SU-DHL-6 (cell line): ENCODE data around the gene SCG5.

Source experiments
- H2AFZ ChIP-seq: fragments of 200-600 bp; sonication (generic); 2 replicates; pipeline ENCODE4 v1.6.1; 2014; ENCODE audit warnings: low read depth, mild to moderate bottlenecking, moderate library complexity, mixed read lengths, antibody characterized with exemption, low read length; ENCODE audit not compliant: severe bottlenecking
- H3F3A ChIP-seq: fragments of 200-600 bp; shearing (Covaris generic); 2 replicates; pipeline ENCODE4 v1.6.0; 2016; ENCODE audit warnings: antibody characterized with exemption, mild to moderate bottlenecking; ENCODE audit not compliant: insufficient read depth
- H3K27ac ChIP-seq: fragments of 200-600 bp; sonication (generic); 2 replicates; pipeline ENCODE4 v1.5.1; 2016; ENCODE audit warnings: low read depth, mild to moderate bottlenecking, low read length, moderate library complexity, mixed read lengths
- H3K27me3 ChIP-seq: fragments of 200-600 bp; sonication (generic), shearing (Covaris generic); 2 replicates; pipeline ENCODE4 v1.6.0; 2014; ENCODE audit warnings: mild to moderate bottlenecking, low read length
- H3K36me3 ChIP-seq: fragments of 200-600 bp; sonication (generic); 2 replicates; pipeline ENCODE4 v1.6.1; 2014; ENCODE audit warnings: mild to moderate bottlenecking, low read length, mixed read lengths
- H3K4me2 ChIP-seq: fragments of 300-600, 200-600 bp; shearing (Covaris generic), sonication (generic); 2 replicates; pipeline ENCODE4 v1.6.0; 2014; ENCODE audit warnings: low read length, low read depth, mild to moderate bottlenecking; ENCODE audit not compliant: poor library complexity, severe bottlenecking
- H3K4me3 ChIP-seq: fragments of 200-600 bp; sonication (generic); 2 replicates; pipeline ENCODE4 v1.5.1; 2014; ENCODE audit warnings: antibody characterized with exemption, low read length, mild to moderate bottlenecking, mixed read lengths; ENCODE audit not compliant: insufficient read depth, poor library complexity, severe bottlenecking
- H3K79me2 ChIP-seq: fragments of 200-600 bp; sonication (generic); 2 replicates; pipeline ENCODE4 v1.6.1; 2014; ENCODE audit warnings: mild to moderate bottlenecking, low read length, moderate library complexity; ENCODE audit not compliant: insufficient read depth
- H3K9ac ChIP-seq: fragments of 200-600 bp; sonication (generic); 2 replicates; pipeline ENCODE4 v1.7.0; 2014; ENCODE audit warnings: mild to moderate bottlenecking, low read length
- H3K9me2 ChIP-seq: fragments of 200-600 bp; sonication (generic); replicated peaks from 2 replicates; pipeline ENCODE4 v1.6.1; 2014; ENCODE audit warnings: low read length; ENCODE audit not compliant: insufficient read depth
- H3K9me3 ChIP-seq: fragments of 200-600 bp; sonication (generic); 2 replicates; pipeline ENCODE4 v1.6.1; 2014; ENCODE audit warnings: low read length, mixed read lengths; ENCODE audit not compliant: insufficient read depth
- H4K20me1 ChIP-seq: fragments of 200-600 bp; sonication (generic); 2 replicates; pipeline ENCODE4 v1.6.1; 2014; ENCODE audit warnings: low read depth, mild to moderate bottlenecking, antibody characterized with exemption, low read length, moderate library complexity, mixed read lengths
- EZH2phosphoT487 ChIP-seq: fragments of 200-600 bp; sonication (generic), shearing (Covaris generic); conservative IDR thresholded peaks from 2 replicates; pipeline ENCODE4 v1.6.1; 2018; ENCODE audit warnings: mild to moderate bottlenecking, antibody characterized with exemption, low read length, moderate library complexity, mixed read lengths
- TF ChIP-seq, protein P1 (sequence below): fragments of 200-600 bp; sonication (generic); IDR thresholded peaks from one replicate; pipeline ENCODE4 v1.5.1; 2017; ENCODE audit warnings: antibody characterized with exemption, mild to moderate bottlenecking, low read length, moderate library complexity; ENCODE audit not compliant: insufficient read depth, poor library complexity, severe bottlenecking

SCG5 gene

DNA sequence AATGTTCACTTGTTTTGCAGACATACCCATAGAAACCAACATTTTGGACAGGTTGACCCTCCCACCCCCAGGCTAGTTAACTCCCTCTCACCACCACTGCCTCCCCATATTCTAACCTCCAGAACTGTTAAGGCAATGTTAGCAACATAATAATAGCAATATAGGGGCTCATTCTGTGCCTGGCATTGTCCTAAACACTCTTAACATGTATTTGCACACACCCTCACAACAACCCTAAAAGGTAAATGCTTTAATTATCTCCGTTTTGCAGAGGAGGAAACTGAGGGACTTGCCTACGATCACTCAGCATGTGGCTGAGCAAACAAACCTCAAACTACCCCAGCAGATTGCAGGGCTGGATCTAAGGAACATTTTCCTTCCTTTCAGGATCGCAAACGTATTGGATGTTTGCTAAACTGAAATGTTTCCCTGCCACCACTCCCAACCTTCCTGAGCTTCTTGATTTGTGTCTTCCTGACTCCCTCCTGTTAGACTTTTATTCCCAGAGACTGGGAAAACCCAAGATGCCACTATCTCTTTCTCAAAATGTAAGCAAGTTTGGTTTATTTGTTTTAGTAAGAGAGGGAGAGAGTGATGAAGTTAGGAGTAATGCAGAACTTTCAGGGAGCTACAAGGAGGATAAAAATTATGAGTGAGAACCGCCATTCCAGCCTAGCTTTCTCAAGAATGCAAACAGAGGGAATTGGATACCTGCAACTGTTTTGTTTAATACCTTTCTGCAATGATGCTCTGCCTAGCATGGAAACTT, 1.3 kb downstream of the SCG5 start:
- Histone ChIP-seq H2AFZ (no peak overlapping the region), H3K9me2 (no peaks in the 10 kb centered on the region), H3K79me2 (0 out of 2 replicates have a peak, but pooled peaks cover 4% of the 10 kb centered on the region), H3K27ac (no peak overlapping the region), H3K4me2 (no peak overlapping the region), H3K9ac (no peak overlapping the region), H3K9me3 (no peaks in the 10 kb centered on the region), H3K4me3 (no peak overlapping the region), H4K20me1 (0 out of 2 replicates have a peak, but pooled peaks cover 5% of the 10 kb centered on the region), H3F3A (peaks cover 25% of the 10 kb centered on the region), H3K36me3 (peaks cover 28% of the 10 kb centered on the region), H3K27me3 (no peaks in the 10 kb centered on the region)
- TF ChIP-seq, protein P1, sequence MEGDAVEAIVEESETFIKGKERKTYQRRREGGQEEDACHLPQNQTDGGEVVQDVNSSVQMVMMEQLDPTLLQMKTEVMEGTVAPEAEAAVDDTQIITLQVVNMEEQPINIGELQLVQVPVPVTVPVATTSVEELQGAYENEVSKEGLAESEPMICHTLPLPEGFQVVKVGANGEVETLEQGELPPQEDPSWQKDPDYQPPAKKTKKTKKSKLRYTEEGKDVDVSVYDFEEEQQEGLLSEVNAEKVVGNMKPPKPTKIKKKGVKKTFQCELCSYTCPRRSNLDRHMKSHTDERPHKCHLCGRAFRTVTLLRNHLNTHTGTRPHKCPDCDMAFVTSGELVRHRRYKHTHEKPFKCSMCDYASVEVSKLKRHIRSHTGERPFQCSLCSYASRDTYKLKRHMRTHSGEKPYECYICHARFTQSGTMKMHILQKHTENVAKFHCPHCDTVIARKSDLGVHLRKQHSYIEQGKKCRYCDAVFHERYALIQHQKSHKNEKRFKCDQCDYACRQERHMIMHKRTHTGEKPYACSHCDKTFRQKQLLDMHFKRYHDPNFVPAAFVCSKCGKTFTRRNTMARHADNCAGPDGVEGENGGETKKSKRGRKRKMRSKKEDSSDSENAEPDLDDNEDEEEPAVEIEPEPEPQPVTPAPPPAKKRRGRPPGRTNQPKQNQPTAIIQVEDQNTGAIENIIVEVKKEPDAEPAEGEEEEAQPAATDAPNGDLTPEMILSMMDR, result no peak
- TF ChIP-seq EZH2phosphoT487, result no peak

DNA sequence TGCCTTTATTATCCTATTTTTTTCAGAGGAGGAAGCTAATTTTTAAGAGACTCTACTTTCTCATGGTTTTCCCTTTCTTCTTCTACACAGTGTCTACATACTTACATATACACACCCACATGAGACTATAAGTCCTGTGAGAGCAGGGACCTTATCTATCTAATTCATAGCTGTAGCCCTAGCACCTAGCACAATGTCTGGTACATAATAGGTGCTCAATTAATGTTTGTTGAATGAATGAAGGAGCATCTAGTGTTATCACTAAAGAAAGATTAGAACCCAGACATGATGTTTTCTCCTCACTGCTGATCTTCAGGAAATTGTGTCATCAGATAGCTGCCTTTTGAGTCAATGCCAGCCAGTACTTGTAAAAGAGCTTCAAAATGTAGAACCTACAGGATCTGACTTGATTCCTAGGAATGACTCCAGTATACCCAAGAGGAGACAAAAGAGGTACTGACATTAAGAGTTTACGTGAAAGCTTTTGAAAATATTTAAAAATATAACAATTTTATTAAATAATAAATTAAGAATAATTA, 2.5 kb downstream of the SCG5 start:
- 0 out of 2 replicates have a peak, but pooled peaks cover 4% of the 10 kb centered on the region for H3K79me2 ChIP-seq
- TF ChIP-seq, protein P1, result no peak
- TF ChIP-seq EZH2phosphoT487, result no peak
- no peak overlapping the region for H3K4me2 ChIP-seq
- no peaks in the 10 kb centered on the region for H3K27me3 ChIP-seq
- peaks cover 19% of the 10 kb centered on the region for H3K36me3 ChIP-seq
- no peaks in the 10 kb centered on the region for H3K9me2 ChIP-seq
- H3F3A ChIP-seq, result peaks cover 18% of the 10 kb centered on the region; the same call in 1 of the 2 replicates
- H3K27ac ChIP-seq, result no peak overlapping the region
- no peak overlapping the region for H3K9ac ChIP-seq
- no peak overlapping the region for H3K4me3 ChIP-seq
- no peak overlapping the region for H2AFZ ChIP-seq
- 0 out of 2 replicates have a peak, but pooled peaks cover 5% of the 10 kb centered on the region for H4K20me1 ChIP-seq
- H3K9me3 ChIP-seq, result no peaks in the 10 kb centered on the region

DNA sequence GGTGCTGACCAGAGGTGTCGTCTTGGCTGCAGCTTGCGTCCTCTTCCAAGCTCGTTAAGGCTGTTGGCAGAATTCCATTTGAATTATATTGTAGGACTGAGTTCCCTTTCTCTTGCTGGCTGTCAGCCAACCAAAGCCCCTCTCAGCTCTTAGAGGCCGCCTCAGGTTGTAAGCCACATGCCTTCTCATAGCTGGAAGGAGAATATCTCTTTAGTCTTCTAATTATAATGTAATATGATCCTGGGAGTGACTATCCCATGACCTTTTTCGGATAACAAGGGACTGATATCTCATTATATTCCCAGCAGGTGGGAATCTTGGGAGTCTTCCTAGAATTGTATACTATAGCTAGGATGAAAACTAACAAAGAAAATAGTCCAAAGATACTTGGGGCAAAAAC, 4.8 kb downstream of the SCG5 start:
- H2AFZ ChIP-seq, result no peak overlapping the region
- peaks cover 5% of the 10 kb centered on the region; the same call in 1 of the 2 replicates for H3K36me3 ChIP-seq
- H3K4me2 ChIP-seq, result no peak overlapping the region
- H3K79me2 ChIP-seq, result no peaks in the 10 kb centered on the region
- no peak overlapping the region for H3K27ac ChIP-seq
- TF ChIP-seq, protein P1, result no peak
- TF ChIP-seq EZH2phosphoT487, result no peak
- no peaks in the 10 kb centered on the region for H3K27me3 ChIP-seq
- no peak overlapping the region for H3K4me3 ChIP-seq
- H4K20me1 ChIP-seq, result no peaks in the 10 kb centered on the region
- H3K9me3 ChIP-seq, result no peaks in the 10 kb centered on the region
- 0 out of 2 replicates have a peak, but pooled peaks cover under 1% of the 10 kb centered on the region for H3F3A ChIP-seq
- H3K9me2 ChIP-seq, result no peaks in the 10 kb centered on the region
- H3K9ac ChIP-seq, result no peak overlapping the region
